Lower leg skin (tissue), 3 donors: ENCODE data around the gene P4HA3.

ENCODE experiments used
- POLR2A ChIP-seq, 2 donors: fragments of 450-650 bp; IDR thresholded peaks; one replicate each; pipeline ENCODE4 v1.6.1; 2016 to 2017; ENCODE audit warnings: antibody characterized with exemption in 2 of 2, mild to moderate bottlenecking in 1 of 2, moderate library complexity in 1 of 2
- TF ChIP-seq, protein P1 (sequence below), 3 donors: fragments of 450-650 bp; IDR thresholded peaks; one replicate each; pipeline ENCODE4 v1.5.1; 2016; ENCODE audit warnings: antibody characterized with exemption in 3 of 3, mild to moderate bottlenecking in 3 of 3, moderate library complexity in 2 of 3

DNA sequence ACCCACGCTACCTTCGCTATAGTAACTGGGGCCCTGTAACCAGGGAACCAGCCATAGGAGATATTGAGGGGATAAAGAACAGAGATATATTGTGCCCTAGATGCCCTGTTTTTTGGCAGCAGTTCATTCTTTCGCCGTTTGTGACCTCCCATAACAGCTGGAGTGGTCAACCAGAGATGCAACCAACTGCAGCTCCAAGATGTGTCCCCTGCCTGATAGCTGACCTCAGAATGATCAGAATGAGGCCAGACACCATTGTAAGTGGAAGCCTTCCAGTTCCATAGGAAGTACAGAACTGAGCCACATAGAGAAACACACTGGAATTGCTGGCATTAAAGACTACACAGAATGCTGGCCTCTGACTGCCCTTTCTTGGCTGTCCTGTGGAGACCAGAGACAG is 39.2 kb downstream of the P4HA3 start:
- TF ChIP-seq, protein P1, sequence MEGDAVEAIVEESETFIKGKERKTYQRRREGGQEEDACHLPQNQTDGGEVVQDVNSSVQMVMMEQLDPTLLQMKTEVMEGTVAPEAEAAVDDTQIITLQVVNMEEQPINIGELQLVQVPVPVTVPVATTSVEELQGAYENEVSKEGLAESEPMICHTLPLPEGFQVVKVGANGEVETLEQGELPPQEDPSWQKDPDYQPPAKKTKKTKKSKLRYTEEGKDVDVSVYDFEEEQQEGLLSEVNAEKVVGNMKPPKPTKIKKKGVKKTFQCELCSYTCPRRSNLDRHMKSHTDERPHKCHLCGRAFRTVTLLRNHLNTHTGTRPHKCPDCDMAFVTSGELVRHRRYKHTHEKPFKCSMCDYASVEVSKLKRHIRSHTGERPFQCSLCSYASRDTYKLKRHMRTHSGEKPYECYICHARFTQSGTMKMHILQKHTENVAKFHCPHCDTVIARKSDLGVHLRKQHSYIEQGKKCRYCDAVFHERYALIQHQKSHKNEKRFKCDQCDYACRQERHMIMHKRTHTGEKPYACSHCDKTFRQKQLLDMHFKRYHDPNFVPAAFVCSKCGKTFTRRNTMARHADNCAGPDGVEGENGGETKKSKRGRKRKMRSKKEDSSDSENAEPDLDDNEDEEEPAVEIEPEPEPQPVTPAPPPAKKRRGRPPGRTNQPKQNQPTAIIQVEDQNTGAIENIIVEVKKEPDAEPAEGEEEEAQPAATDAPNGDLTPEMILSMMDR (IDR thresholded peaks at IDR 0.05) = no peak
- no peak for TF ChIP-seq POLR2A (IDR thresholded peaks at IDR 0.05)
